ENCODE measurements around the gene ATP8A1.
"Not testable (repeated sequence)": the region's sequence is repeated elsewhere in the genome, so short reads cannot be mapped to it uniquely, and the experiment has no call there.

ATP8A1 gene

DNA sequence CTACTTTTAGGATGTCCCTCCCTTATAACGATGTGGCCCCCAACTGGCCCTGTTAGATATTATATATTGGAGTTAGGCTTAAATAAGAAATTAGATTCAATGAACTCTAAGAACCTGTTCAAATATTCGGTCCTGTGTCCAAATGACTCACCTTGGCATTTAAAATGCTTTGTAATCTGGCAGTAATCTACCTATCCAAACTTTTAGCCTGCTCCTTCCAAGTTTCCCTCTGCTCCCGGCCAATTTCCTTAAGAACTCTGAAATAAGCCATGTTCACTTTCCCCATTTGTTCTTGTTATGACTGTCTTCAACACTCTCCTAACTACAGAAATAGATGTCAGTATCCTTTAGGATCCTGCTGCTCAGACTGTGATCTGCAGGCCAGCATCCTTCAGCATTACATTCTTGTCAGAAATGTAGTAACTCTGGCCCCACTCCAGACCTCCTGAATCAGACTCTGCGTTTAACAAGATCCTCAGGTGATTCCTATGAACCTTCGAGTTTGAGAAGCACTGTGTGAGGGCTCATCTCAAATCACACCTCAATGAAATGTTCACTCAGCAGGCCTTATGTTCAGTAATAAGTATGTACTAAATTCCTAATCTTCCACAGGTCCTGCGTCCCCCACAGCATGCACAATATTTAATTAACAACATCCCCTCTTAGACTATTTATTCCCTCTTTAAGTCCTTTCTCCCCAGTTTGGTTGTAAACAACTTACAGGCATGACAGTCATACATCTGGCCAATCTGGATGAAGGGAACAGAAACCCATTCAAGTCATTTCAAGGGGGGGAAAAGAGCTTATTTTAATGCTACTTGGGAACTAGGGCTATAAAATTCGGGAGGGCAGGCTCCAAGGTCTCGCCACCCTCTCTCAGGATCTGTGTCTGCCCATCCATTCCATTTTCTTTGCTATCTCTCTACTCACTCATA lies 3.0 kb downstream of the ATP8A1 start:
- Histone ChIP-seq H3K79me2 (ENCODE audit: insufficient read depth, low read length) (0 out of 2 replicates have a peak, but pooled peaks cover 3% of the 10 kb centered on the region), H3K4me3 (ENCODE audit: low read depth in 1 of 2, low read length in 2 of 2) (no peak overlapping the region), H3K9me3 (ENCODE audit: insufficient read depth, low read length, severe bottlenecking) (no peaks in the 10 kb centered on the region), H3K9ac (ENCODE audit: low read depth, low read length) (no peak overlapping the region), H2AFZ (ENCODE audit: low read depth, low read length) (no peak overlapping the region), H3K27ac (ENCODE audit: low read length) (no peak overlapping the region), H3K27me3 (ENCODE audit: insufficient read depth, low read length, poor library complexity) (no peaks in the 10 kb centered on the region), H3K4me2 (ENCODE audit: insufficient read depth, low read length) (no peak overlapping the region), H3K4me1 (ENCODE audit: insufficient read depth, low read length) (peaks cover 32% of the 10 kb centered on the region), H4K20me1 (ENCODE audit: insufficient read depth, low read length) (no peaks in the 10 kb centered on the region), H3K36me3 (ENCODE audit: insufficient read depth, low read length) (no peaks in the 10 kb centered on the region)
- TF ChIP-seq CTCF (IDR thresholded peaks at IDR 0.05; ENCODE audit: borderline replicate concordance, extremely low read depth, low read length, poor library complexity, severe bottlenecking): no peak
- TF ChIP-seq EZH2 (IDR thresholded peaks at IDR 0.05; ENCODE audit: borderline replicate concordance, low read depth, low read length, severe bottlenecking): no peak
- ATAC-seq (ENCODE audit: insufficient read depth, low read depth): no peak
- DNase-seq: no peak

- not testable (repeated sequence) for H3K27ac ChIP-seq (ENCODE audit: low read length)
These were observed 4.2 kb downstream of the ATP8A1 start for GRCh38 chr4:42652529-42653231.

DNA sequence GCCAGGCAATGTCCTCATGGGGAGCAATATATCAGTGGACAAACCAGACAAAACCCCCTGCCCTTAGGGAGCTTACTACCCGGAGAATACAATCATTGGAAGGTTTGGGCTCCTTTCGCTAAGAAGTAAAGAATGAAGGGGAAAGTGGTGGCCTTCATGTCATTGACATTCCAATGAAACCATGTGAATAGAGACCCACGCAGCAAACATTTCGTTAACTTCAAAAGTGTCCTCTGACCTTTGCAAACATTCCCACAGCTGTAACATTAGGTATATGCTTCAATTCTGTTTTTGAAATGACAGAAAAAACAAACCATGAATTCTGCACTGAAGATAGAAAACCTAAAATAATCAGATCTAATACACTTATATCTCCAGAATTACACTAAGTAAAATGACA lies 7.0 kb downstream of the ATP8A1 start:
- Histone ChIP-seq H3K36me3 (ENCODE audit: insufficient read depth, low read length) (no peaks in the 10 kb centered on the region), H3K4me2 (ENCODE audit: insufficient read depth, low read length) (no peak overlapping the region), H3K79me2 (ENCODE audit: insufficient read depth, low read length) (0 out of 2 replicates have a peak, but pooled peaks cover 1% of the 10 kb centered on the region), H3K9me3 (ENCODE audit: insufficient read depth, low read length, severe bottlenecking) (no peaks in the 10 kb centered on the region), H3K9ac (ENCODE audit: low read depth, low read length) (no peak overlapping the region), H3K4me3 (ENCODE audit: low read depth in 1 of 2, low read length in 2 of 2) (no peak overlapping the region), H3K4me1 (ENCODE audit: insufficient read depth, low read length) (peaks cover 3% of the 10 kb centered on the region), H4K20me1 (ENCODE audit: insufficient read depth, low read length) (no peaks in the 10 kb centered on the region), H2AFZ (ENCODE audit: low read depth, low read length) (no peak overlapping the region), H3K27me3 (ENCODE audit: insufficient read depth, low read length, poor library complexity) (no peaks in the 10 kb centered on the region), H3K27ac (ENCODE audit: low read length) (no peak overlapping the region)
- no peak for TF ChIP-seq EZH2 (IDR thresholded peaks at IDR 0.05; ENCODE audit: borderline replicate concordance, low read depth, low read length, severe bottlenecking)
- DNase-seq (no peak), ATAC-seq (ENCODE audit: insufficient read depth, low read depth) (no peak)

More at GRCh38 chr4:42652529-42653231, 4.2 kb downstream of the ATP8A1 start:
- H3K9ac ChIP-seq (ENCODE audit: low read depth, low read length); ATAC-seq (ENCODE audit: insufficient read depth, low read depth); H3K4me3 ChIP-seq (ENCODE audit: low read depth in 1 of 2, low read length in 2 of 2); DNase-seq; H3K36me3 ChIP-seq (ENCODE audit: insufficient read depth, low read length); H3K4me2 ChIP-seq (ENCODE audit: insufficient read depth, low read length); H3K9me3 ChIP-seq (ENCODE audit: insufficient read depth, low read length, severe bottlenecking); H3K79me2 ChIP-seq (ENCODE audit: insufficient read depth, low read length); H2AFZ ChIP-seq (ENCODE audit: low read depth, low read length); H4K20me1 ChIP-seq (ENCODE audit: insufficient read depth, low read length); H3K27me3 ChIP-seq (ENCODE audit: insufficient read depth, low read length, poor library complexity): not testable (repeated sequence)
- H3K4me1 ChIP-seq (ENCODE audit: insufficient read depth, low read length): peaks cover 24% of the 10 kb centered on the region

- TF ChIP-seq EZH2 (IDR thresholded peaks at IDR 0.05; ENCODE audit: borderline replicate concordance, low read depth, low read length, severe bottlenecking) (no peak), CTCF (IDR thresholded peaks at IDR 0.05; ENCODE audit: borderline replicate concordance, extremely low read depth, low read length, poor library complexity, severe bottlenecking) (no peak)
- ATAC-seq (ENCODE audit: insufficient read depth, low read depth): no peak
- Histone ChIP-seq H3K27ac (ENCODE audit: low read length) (no peak overlapping the region), H3K4me2 (ENCODE audit: insufficient read depth, low read length) (no peak overlapping the region), H3K27me3 (ENCODE audit: insufficient read depth, low read length, poor library complexity) (no peaks in the 10 kb centered on the region), H3K4me3 (ENCODE audit: low read depth in 1 of 2, low read length in 2 of 2) (no peak overlapping the region), H3K9ac (ENCODE audit: low read depth, low read length) (no peak overlapping the region), H2AFZ (ENCODE audit: low read depth, low read length) (no peak overlapping the region), H4K20me1 (ENCODE audit: insufficient read depth, low read length) (no peaks in the 10 kb centered on the region), H3K79me2 (ENCODE audit: insufficient read depth, low read length) (0 out of 2 replicates have a peak, but pooled peaks cover 2% of the 10 kb centered on the region), H3K9me3 (ENCODE audit: insufficient read depth, low read length, severe bottlenecking) (no peaks in the 10 kb centered on the region), H3K4me1 (ENCODE audit: insufficient read depth, low read length) (no peaks in the 10 kb centered on the region), H3K36me3 (ENCODE audit: insufficient read depth, low read length) (no peaks in the 10 kb centered on the region)
- DNase-seq: no peak
These were observed 9.8 kb downstream of the ATP8A1 start for GRCh38 chr4:42646999-42647541.
